HG03280 (cell line): Measurements from ENCODE around the gene ACACA.
"Not testable (repeated sequence)": the region's sequence is repeated elsewhere in the genome, so short reads cannot be mapped to it uniquely, and the experiment has no call there.

Experiments used
- ATAC-seq: cut with Tn5 transposase; IDR thresholded peaks from one replicate; pipeline ENCODE4 v1.9.1; 2021; ENCODE audit warnings: mild to moderate bottlenecking, moderate library complexity; ENCODE audit not compliant: unreplicated experiment

Gene ACACA

DNA sequence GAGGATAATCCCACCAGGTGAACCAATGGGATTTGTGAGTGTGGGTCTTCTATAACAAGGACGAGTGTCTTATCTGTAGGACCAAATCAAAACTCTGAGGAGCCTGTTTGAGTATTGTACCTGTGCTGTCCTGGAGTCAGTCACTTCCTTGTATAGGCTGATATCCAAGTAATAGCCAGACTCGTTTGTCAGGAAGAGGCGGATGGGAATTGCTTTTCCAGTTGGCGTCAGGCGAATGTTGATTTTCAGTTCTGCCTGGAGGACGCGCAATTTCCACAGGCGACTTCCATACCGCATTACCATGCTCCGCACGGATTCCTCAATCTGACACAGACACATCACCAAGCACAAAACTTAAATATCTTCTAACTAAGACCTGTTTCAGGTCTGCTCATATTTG, 218.5 kb downstream of the ACACA start:
- no peak for ATAC-seq

DNA sequence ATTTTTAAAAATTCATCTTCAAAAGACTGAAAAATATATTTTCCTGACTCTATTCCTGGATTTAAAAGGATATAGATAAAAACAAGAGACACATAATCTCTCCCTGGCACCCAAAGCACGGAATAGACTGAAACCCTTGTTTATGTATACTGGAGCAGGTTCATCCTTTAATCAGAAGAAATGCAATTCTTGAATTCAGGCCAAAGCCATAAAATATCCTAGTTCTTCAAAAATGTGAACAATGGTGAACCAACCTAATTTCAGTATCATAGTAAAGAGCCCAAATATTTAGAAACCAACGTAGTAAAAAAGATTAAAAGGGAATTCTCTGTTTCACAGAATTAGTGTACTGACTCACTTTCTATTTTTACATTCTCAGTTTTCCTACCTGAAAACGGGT, 219.4 kb downstream of the ACACA start:
- no peak for ATAC-seq

DNA sequence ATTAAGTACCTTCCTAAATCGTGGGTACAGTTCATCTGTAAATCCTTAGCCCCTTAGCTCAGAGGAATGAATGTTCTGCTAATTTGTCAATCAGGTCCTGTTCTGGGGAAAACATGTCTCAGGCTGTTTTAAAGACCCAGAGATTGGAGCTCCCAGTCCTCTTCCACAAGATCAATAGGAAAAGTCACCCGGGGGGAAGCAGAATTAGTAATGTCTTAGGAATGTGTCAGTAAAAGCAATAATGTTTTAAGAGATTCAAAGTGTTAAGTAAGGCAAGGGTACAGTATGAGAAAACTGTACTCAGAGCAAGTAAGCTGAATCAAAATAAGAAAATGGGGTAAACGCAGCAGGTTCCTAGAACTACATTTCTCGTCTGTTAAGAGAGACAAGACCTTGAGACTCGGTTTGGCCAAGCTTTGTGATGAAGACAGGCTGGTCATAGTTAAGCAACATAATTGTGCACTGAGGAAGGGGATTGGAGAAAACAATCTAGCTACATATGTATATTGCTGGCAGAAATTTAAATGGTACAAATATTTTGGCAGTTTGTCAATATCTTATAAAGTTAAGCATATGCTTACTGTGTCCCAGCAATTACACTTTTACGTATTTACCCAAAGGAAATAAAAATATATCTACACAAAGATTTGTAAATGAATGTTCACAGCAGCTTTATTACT, 223.7 kb downstream of the ACACA start:
- no peak for ATAC-seq

DNA sequence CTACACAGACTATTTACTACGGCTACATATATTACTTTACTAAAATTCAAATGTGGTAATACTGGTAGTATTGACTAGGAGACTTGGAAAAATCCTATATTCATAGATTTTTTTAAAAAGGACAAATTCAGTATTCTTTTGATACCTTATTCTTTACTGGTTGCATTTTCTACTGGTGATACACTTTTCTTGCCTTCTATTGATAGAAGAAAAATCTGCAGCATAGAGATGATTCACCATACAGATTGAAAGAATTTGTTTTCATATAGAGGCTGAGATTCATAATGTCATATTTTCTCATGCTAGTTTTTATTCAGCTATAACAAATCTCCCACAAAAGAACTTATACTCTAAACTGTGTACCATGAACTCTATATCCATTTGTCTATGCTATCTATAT, 226.3 kb downstream of the ACACA start:
- ATAC-seq, result no peak

DNA sequence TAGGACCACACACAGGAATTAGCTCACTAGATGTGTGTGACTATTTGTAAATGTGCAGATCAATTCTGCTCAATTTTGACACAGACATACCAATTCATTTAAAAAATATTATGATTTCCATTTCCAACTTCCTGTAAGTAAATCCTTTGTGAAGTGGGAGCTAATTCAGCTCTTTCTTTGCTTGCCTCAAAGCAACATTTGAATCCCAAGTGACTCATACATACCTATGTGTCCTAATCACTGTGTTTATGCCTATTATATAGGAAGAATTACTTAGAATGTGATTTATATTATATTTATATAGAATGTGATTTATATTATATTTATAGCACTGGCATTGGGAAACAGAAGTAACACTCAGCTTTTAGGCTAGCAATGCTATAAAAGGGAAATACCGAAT, 226.7 kb downstream of the ACACA start:
- ATAC-seq, result no peak

DNA sequence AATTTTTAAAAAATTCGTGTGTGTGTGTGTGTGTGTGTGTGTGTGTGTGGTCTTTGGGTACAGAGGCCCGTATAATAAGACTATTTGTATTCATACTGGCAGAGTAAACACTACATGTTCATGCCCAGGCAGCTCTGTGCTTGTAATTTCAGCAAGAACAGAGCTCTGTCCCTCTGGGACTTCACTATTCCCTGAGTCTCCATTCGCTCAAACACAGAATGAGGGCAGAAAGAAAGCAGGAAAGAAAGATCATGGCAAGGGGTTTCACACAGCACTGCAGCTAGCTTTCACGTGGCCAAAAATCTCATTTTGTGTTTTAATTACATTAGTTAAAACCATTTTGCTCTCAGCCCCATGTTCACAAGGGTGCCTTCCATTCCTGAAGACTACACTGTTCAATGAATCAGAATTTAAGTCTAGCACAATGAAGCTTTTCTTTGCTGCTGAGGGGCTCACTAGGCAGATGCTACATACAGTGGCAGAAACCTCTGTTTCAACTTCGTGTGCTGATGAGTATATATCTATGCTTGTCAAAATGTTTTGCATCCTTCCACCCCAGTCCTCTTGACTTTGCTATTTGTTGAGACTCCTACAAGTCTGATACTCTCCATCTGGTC, 229.3 kb downstream of the ACACA start:
- ATAC-seq, result no peak

DNA sequence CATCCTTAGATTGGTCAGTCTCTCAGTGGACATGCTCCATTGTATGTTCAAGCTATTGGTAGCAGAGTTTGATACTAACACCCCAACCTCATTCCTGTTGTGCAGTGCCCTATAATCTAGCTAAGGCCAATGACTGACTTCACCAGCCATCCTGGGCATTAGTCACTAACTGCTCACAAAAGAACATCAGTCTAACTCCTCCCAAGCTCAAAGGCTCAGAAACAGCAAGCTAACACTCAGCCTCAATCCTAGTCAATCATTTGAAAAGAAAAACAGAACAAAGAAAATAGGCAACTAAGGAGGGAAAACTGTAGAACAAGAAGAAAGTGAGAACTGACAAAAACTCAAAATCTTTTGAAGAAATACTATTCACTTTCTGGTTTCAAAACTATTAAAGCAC, 229.9 kb downstream of the ACACA start:
- ATAC-seq, result no peak

DNA sequence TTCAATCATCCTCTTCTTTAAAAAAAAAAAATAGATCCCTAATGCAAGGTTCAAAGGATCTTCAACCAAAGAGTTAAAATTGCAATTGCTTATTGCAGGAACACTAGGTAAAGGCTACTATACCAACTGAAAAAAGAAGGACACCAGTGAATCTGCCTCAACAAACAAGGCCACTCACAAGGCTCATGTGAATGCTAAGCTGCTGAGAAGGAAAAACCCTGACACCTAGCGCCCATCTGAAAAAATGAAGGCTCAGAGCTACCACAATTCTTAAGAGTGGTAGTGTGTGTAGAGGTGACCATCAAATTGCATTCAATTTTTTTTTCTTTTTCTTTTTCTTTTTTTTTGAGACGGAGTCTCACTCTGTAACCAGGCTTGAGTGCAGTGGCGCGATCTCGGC, 232.4 kb downstream of the ACACA start:
- no peak for ATAC-seq

DNA sequence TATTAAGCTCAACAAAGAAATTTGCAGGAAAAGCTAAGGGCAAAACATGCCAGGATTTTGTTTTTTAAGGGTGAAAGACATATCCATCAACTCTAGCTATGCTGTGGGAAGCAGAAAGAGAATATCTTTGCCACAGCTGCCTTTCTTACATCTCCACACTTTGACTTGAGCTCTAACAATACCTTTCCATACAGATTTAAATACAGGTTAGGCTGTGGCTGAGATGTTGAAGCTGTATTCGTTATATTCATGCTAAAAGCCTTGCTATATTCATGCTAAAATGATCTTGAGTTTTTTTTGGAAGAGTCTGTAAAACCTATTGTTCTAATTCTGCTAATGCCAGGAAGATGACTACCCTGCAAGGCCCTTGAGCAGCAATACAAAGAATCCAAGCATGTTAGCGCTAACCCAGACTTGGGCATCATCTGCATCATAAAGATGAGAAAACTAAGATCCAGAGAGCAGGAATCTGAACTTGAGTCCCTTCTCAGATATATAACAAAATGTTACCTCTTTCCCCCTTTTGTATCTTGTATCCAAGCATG, 235.7 kb downstream of the ACACA start:
- no peak for ATAC-seq

DNA sequence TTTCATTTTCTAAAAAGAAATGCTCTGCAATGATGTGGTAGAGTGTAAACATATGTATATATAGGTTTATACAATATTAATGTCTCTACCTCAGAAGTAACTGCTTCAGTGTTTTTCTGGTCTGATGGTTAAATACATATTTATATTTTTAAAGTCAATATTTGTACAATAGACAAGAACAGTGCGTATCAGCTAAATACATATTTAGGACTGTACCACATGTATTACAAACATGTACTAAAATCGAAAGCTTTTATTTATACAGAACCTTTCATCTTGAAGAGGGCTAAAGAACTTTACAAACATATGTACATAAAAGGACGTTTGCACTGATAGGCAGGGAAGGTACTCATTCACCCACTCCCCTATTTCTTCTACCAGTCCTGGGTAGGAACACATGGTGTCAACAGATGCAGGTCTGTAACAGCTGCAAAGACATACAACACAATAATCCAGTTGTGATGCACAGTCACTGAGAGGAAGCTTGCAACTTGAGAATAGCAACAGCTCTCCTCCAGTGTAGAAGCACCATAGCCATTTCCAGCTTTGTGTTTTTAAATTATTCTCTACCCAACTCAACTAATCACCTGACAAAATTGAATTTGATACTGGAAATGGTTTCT, 237.8 kb downstream of the ACACA start:
- no peak for ATAC-seq

DNA sequence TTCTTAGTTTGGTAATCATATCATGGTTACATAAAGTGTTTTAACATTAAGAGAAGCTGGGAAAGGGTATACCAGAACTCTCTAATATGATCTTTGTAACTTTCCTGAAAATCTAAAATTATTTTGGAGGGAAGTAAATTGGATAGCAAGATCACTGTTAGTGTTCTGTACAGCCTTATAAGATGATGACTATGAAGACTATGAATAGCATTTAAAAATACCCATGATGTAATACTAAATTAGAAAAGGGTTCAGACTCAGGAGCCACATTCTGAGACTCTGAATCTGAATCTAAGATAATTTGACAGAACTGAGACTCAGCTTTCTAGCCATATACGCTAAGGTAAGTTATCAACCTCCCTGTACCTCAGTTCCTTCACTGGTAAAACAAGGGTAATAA, 238.9 kb downstream of the ACACA start:
- ATAC-seq, result no peak

DNA sequence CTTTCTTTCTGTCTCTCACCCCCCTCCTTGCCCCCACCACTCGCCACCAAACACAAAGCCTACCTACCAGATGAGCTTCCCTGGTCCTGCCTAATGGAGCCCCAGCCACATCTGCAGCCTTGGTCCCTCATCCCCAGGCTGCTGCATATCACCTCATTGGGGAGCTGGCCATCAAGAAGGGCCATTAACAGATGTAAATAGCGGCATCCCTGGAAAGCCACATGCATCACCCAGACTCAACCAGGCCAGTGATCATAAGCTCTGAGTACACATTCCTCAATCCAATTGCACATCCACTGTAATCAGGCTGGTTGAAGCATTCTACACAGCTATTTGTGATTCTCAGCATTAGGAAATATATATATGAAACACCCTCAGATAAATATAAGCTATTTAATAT, 242.6 kb downstream of the ACACA start:
- no peak for ATAC-seq

DNA sequence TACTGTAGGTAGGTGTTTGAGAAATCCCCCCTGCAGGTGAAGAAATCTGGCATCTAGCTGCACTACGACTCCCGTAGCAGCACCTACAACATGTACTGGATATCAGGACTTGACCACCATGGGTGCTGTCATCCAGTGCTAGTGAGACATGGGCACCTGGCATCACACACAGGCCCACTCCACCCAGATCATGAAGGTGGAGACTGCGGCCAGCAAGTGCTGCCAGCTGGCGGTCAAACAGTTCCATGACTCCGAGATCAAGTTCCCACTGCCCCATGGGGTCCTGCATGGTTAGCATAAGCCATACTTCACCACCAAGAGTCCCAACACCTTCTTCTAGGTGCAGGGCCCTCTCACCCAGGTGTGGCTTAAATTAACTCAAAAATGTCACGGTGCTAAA, 243.8 kb downstream of the ACACA start:
- no peak for ATAC-seq

DNA sequence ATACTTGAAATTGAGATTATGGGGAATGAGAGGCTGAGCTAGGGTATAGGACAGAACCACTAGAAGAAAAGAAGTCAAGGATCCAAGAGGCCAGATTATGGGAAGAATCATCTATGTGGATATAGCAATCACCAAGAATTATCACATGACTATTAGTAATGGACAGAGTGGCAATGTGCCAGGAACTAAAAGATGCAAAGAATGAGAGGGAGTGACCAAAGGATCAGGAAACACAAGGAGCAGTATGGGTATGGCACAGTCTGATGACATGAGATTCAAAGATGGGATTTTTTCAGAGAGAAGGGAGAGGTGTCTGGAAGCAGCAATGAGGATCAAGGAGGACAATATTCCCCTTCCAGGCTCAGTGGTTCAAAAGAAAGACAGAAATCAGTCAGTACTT, 245.7 kb downstream of the ACACA start:
- ATAC-seq, result no peak

DNA sequence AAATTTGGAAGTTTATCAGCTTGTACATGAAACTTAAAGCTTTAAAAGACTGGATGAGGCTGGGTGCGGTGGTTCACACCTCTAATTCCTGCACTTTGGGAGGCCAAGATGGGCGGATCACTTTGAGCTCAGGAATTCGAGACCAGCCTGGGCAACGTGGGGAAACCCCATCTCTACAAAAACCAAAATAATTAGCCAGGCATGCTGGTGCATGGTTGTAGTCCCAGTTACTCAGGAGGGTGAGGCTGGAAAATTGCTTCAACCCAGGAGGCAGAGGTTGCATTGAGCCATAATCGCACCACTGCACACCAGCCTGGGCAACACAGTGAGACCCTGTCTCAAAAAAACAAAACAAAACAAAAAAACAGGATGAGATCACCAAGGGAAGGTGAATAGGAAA, 248.3 kb downstream of the ACACA start:
- ATAC-seq, result no peak

DNA sequence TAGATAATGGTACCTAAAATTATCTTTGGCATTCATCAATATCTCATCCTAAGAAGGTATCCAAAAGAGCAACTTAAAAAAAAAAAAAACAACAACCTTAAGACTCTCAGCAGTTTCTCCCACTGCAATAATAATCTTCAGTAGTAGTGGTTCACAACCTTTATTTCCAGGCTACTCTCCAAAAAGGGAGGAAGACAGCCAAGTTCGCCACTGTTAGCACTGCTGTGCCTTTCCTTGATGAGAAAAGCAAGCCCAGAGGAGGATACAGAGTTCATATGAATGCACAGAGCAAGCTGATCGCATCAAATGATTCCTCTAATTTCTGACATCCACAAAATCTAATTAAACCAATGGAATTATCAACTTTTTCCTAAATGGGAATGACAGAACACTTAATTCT, 258.5 kb downstream of the ACACA start:
- ATAC-seq, result no peak

DNA sequence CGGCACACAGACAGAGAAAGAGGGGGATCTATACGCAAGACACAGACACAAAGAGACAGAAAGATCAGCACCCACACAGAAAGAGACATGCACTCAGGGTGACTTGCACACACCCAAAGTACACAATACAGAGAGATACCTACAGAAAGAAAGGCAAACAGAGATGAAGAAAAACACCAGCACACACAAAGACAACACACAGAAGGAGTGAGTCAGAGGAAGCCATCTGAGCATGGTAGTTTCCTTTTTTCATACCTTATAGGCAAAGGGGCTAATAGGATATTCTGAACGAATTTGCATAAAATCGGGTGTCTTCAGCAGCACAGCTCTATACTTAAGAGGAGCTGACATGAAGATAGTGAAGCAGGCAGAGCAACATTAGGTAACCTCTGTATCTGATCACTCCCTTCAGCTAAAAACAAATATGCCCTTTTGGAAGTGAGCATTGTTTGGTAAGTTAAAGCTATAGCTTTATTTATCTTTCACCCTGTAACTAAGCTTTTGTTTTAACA, 259.3 kb downstream of the ACACA start:
- peak; percentile 81 for ATAC-seq

DNA sequence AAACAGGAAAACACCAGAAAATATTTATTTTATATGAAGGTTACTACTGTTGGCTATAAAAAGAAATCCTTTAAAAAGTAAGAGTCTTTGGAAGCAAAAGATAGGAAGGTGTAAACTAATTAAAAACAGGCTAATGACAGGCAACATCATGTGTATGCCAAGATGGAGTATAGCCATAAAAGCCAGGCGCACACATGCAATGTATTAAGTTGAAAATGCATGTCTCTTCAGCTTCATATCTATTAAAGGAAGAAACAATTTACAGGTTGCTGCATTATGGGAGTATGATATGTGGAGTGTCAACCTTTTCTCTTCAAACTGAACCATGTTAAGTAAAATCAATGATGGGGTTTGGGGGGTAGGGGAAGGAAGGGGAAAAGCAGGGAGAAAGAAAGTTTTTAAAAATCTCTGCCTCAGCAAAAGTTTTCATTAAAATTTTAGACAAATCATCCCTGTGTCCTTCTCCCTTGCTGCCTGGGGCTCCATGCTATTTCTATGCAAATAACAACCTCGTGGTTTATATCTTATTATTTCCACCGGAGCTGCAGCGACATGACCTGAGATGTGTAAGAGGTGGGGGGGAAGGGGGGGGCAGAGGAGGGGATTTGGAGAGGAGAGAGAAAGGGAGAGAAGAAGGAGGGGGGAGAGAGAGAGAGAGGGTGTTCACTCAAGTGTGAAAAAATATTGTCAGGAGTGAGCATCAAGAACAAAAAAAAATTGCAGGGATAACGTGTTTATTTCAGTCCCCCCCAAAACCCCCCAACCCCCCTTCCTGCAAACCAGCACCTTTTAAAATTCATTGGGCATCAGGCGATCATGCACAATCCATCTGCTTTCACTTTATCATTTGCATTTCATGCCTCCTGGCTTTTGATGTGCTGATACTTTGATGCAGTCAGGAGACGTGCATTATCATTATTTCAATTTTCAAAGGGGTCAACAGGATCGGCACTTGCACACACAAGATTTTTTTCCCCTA, 260.3 kb downstream of the ACACA start:
- ATAC-seq, result no peak

DNA sequence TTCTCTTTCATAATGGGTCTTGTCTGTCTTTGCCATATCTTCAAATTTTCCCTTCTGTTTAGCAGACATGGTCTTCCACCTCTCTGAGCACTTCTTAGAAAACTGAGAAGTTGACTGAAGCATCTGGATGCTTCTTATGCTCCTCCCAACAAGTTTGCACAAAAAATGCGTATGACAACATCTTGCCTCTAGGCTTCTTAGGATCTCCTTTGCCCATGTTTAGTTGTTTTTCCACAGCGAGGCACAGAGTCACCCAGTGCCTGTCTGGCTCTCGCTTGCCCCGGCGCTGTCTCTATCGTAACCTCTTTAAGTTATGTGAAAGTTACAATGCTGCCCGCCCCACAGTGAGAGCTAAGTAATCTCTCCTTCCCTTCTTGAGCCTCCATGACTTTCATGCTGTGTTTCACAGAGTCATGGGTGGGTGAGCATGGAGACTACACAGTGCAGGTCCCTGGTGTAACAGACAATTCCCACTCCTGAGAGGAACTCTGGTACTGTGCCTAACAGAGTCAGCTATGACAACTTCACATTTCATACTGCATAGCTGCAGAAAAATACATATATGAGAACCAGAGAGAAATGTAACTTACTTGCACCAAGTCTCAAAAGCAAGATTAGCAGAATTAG, 262.4 kb downstream of the ACACA start:
- no peak for ATAC-seq

DNA sequence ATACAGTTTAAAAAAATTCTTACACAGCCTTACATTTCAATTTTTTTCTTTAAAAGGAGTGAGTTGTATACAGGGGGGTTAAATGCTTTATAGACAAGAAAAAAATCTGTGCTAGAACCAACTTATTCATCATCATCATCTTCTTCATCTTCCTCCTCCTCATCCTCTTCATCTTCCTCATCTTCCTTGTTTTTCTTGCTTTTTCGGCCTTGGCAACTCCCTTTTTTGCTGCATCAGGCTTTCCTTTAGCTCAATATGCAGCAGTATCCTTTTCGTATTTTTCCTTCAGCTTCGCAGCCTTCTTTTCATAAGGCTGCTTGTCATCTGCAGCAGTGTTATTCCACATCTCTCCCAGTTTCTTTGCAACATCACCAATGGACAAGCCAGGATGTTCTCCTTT, 263.1 kb downstream of the ACACA start:
- not testable (repeated sequence) for ATAC-seq
